Body of pancreas (tissue), 4 donors: ENCODE measurements around the gene COL21A1. TPM values are rescaled to one million over a fixed set of nuclear protein-coding genes. Genes with fewer than 3 reads are reported as not detected.

ENCODE experiments used
- ATAC-seq: fragments of 150-250 bp; one replicate; pipeline ENCODE4 v1.9.1; 2016
- DNase-seq, 4 donors: peaks; one replicate each; pipeline ENCODE4 v3.0.0-alpha.2; 2019
- H3K27ac ChIP-seq, 4 donors: fragments of 200-600 bp; sonication (generic); 1 replicate in 3 of 4; 2 replicates in 1 of 4; pipeline versions ENCODE4 v1.5.1 to v1.6.1; 2016 to 2019; ENCODE audit warnings: mild to moderate bottlenecking in 1 of 4, mixed read lengths in 1 of 4, moderate library complexity in 1 of 4
- H3K27me3 ChIP-seq, 2 donors: fragments of 200-600 bp; sonication (generic); one replicate each; pipeline ENCODE4 v1.6.0; 2016; ENCODE audit warnings: mild to moderate bottlenecking in 1 of 2
- H3K36me3 ChIP-seq, 2 donors: fragments of 200-600 bp; sonication (generic); replicated peaks in 1 of 2; 2 replicates each; pipeline ENCODE4 v1.5.1; 2016; ENCODE audit warnings: low read depth in 2 of 2; ENCODE audit not compliant: insufficient read depth in 1 of 2
- H3K4me1 ChIP-seq: fragments of 200-600 bp; sonication (generic); one replicate; pipeline ENCODE4 v1.6.0; 2016
- H3K4me3 ChIP-seq, 2 donors: fragments of 200-600 bp; sonication (generic); 1 replicate in 1 of 2; 2 replicates in 1 of 2; pipeline ENCODE4 v1.5.1; 2016 to 2019
- H3K9me3 ChIP-seq, 3 donors: fragments of 200-600 bp; sonication (generic); 1 replicate in 2 of 3; 2 replicates in 1 of 3; pipeline ENCODE4 v1.5.1; 2016
- POLR2A ChIP-seq, 3 donors: fragments of 450-650 bp; IDR thresholded peaks; one replicate each; pipeline ENCODE4 v1.6.1; 2016; ENCODE audit warnings: antibody characterized with exemption in 3 of 3, mild to moderate bottlenecking in 2 of 3
- WGBS, 2 donors: methylation state at CpG; one replicate each; pipeline ENCODE4 v1.1.5; 2017; 5-methylcytosine and 5-hydroxymethylcytosine counted together
- intact Hi-C: fragments of 100-400 bp; cut with DNase I; formaldehyde crosslinking; loops from one replicate; pipeline ENCODE4 v1.15.1; 2023
- total RNA-seq, 2 donors: library from RNA; depleted of rRNA; stranded (reverse); fragments of >200 nt; gene quantifications; one replicate each; pipeline ENCODE4 v1.1.0, GENCODE V29; 2016
- TF ChIP-seq, protein P1 (sequence below), 7 experiments: fragments of 450-650 bp in 4 of 7; fragments of 200-600 bp in 3 of 7; sonication (generic) in 3 of 7; IDR thresholded peaks; one replicate each; pipeline ENCODE4 v1.5.1; 2016 to 2019; ENCODE audit warnings: antibody characterized with exemption in 7 of 7

COL21A1 gene
- total RNA-seq, 2 donors from 2014 or later, result 1.3 to 4.2 TPM

DNA sequence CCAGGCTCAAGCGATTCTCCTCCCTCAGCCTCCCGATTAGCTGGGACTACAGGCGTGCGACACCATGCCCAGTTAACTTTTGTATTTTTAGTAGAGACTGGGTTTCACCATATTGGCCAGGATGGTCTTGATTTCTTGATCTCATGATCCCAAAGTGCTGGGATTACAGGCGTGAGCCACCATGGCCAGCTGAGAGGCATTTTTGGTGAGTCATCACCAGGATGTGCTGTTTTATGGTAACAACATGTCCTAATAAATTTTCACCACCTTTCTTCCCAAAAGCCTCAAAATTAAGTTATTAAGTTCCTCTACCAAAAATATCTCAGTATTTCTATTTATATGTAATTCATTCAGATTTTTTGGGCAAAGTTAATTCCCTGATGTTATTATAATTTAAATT, 53.5 kb downstream of the COL21A1 start:
- TF ChIP-seq, protein P1, sequence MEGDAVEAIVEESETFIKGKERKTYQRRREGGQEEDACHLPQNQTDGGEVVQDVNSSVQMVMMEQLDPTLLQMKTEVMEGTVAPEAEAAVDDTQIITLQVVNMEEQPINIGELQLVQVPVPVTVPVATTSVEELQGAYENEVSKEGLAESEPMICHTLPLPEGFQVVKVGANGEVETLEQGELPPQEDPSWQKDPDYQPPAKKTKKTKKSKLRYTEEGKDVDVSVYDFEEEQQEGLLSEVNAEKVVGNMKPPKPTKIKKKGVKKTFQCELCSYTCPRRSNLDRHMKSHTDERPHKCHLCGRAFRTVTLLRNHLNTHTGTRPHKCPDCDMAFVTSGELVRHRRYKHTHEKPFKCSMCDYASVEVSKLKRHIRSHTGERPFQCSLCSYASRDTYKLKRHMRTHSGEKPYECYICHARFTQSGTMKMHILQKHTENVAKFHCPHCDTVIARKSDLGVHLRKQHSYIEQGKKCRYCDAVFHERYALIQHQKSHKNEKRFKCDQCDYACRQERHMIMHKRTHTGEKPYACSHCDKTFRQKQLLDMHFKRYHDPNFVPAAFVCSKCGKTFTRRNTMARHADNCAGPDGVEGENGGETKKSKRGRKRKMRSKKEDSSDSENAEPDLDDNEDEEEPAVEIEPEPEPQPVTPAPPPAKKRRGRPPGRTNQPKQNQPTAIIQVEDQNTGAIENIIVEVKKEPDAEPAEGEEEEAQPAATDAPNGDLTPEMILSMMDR (IDR thresholded peaks at IDR 0.05), result no peak
- no peak for TF ChIP-seq POLR2A (IDR thresholded peaks at IDR 0.05)
- 81 to 85% methylated on average over 5 of the region's 5 CpGs for whole genome bisulfite sequencing, 2 donors
- intact Hi-C loops, result no loop called here

DNA sequence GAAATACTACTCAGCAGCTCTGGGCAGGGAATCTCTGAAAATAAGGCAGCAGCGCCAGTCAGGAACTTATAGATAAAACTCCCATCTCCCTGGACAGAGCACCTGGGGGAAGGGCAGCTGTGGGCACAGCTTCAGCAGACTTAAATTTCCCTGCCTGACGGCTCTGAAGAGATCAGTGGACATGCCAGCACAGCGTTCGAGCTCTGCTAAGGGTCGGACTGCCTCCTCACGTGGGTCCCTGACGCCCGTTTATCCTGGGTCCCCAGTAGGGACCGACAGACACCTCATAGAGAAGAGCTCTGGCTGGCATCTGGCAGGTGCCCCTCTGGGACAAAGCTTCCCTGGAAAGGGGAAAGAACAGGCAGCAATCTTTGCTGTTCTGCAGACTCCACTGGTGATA, 59.0 kb downstream of the COL21A1 start:
- H3K4me1 ChIP-seq, result no peaks in the 10 kb centered on the region
- no peaks in the 10 kb centered on the region for H3K36me3 ChIP-seq
- no peaks in the 10 kb centered on the region for H3K27me3 ChIP-seq
- 76 to 78% methylated on average over 8 to 9 of the region's 9 CpGs for WGBS, 2 donors
- no peak overlapping the region for H3K4me3 ChIP-seq
- no peaks in the 10 kb centered on the region for H3K9me3 ChIP-seq
- TF ChIP-seq, protein P1 (IDR thresholded peaks at IDR 0.05), result no peak
- no peak for TF ChIP-seq POLR2A (IDR thresholded peaks at IDR 0.05)
- no peak for ATAC-seq
- DNase-seq, result no peak
- no peak overlapping the region for H3K27ac ChIP-seq
- intact Hi-C loops, result no loop called here

More for the DNA sequence above, 53.5 kb downstream of the COL21A1 start:
- Histone ChIP-seq H3K27me3 (no peaks in the 10 kb centered on the region), H3K4me1 (no peaks in the 10 kb centered on the region), H3K27ac (no peak overlapping the region), H3K36me3 (no peaks in the 10 kb centered on the region), H3K4me3 (no peak overlapping the region), H3K9me3 (no peaks in the 10 kb centered on the region)
- ATAC-seq (no peak), DNase-seq (no peak)

DNA sequence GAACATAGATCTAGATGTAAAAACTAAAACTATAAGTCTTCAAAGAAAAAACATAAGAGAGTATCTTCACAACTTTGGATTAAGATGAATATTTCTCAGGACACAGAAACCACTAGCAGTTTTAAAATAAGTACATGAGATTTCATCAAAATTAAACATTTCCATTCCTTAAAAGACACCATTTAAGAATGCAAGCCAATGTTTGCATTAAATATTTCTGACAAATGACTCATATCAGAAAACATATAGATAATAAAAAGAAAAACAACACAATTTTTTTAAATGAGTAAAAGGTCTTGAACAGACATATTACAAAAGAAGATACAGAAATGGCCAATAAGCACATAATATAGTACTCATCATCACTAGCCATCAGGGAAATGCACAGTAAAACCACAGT, 59.7 kb downstream of the COL21A1 start:
- no peaks in the 10 kb centered on the region for H3K4me1 ChIP-seq
- H3K27ac ChIP-seq, result no peak overlapping the region
- ATAC-seq (no peak), DNase-seq (no peak)
- no peak overlapping the region for H3K4me3 ChIP-seq
- no peaks in the 10 kb centered on the region for H3K27me3 ChIP-seq
- H3K36me3 ChIP-seq, result no peaks in the 10 kb centered on the region
- no peak for TF ChIP-seq POLR2A (IDR thresholded peaks at IDR 0.05)
- TF ChIP-seq, protein P1 (IDR thresholded peaks at IDR 0.05), result no peak
- intact Hi-C loops, result no loop called here
- H3K9me3 ChIP-seq, result no peaks in the 10 kb centered on the region

DNA sequence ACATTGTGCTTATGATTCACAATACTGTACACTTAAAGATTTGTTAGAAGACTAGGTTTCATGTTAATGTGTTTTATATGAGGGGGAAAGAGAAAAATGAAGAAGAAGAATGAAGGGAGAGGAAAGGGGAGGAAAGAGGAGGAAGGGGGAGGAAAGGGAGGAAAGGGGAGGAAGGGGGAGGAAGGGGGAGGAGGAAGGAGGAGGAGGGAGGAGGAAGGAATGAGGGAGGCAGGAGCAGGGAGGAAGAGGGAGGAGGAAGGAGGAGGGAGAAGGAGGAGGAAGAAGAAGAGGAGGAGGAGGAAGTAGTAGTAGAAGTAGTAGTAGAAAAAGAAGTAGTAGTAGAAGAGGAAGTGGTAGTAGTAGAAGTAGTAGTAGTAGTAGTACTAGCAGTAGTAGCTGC, 70.6 kb downstream of the COL21A1 start:
- TF ChIP-seq POLR2A (IDR thresholded peaks at IDR 0.05), result no peak
- TF ChIP-seq, protein P1 (IDR thresholded peaks at IDR 0.05), result no peak
- H3K27ac ChIP-seq, result no peak overlapping the region
- no peaks in the 10 kb centered on the region for H3K36me3 ChIP-seq
- no peaks in the 10 kb centered on the region for H3K27me3 ChIP-seq
- H3K9me3 ChIP-seq, result no peaks in the 10 kb centered on the region
- intact Hi-C loops, result no loop called here
- DNase-seq (no peak), ATAC-seq (no peak)
- H3K4me1 ChIP-seq, result no peaks in the 10 kb centered on the region
- no peak overlapping the region for H3K4me3 ChIP-seq

DNA sequence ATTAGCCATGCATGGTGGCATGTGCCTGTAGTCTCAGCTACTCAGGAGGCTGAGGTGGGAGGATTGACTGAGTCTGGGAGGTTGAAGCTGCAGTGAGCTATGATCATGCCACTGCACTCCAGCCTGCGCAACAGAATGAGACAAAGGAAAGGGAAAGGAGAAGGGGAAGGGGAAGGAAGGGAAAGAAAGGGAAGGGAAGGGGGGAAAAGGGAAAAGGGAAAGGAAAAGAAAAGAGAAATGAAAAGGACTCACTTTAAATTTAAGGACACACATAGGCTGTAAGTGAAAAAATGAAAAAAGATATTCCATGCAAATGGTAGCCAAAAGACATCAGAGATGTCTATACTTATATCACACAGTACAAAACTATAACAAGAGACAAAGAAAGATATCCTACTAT, 74.2 kb downstream of the COL21A1 start:
- TF ChIP-seq, protein P1 (IDR thresholded peaks at IDR 0.05), result no peak
- TF ChIP-seq POLR2A (IDR thresholded peaks at IDR 0.05), result no peak
- DNase-seq (no peak), ATAC-seq (no peak)
- Histone ChIP-seq H3K36me3 (no peaks in the 10 kb centered on the region), H3K27ac (no peak overlapping the region), H3K4me3 (no peak overlapping the region), H3K9me3 (peaks cover 0 to 2% (median 0%) of the 10 kb centered on the region in 3 donors), H3K4me1 (no peaks in the 10 kb centered on the region), H3K27me3 (no peaks in the 10 kb centered on the region)
- intact Hi-C loops, result no loop called here
- WGBS, 2 donors, result 93 to 100% methylated on average over 1 of the region's 1 CpG
